Measurements from ENCODE around the gene TFF3. TPM values are rescaled to one million over a fixed set of nuclear protein-coding genes. Genes with fewer than 3 reads are reported as not detected.

Gene TFF3, protein sequence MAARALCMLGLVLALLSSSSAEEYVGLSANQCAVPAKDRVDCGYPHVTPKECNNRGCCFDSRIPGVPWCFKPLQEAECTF
- total RNA-seq, result 13.9 and 14.9 TPM in 2 replicates

DNA sequence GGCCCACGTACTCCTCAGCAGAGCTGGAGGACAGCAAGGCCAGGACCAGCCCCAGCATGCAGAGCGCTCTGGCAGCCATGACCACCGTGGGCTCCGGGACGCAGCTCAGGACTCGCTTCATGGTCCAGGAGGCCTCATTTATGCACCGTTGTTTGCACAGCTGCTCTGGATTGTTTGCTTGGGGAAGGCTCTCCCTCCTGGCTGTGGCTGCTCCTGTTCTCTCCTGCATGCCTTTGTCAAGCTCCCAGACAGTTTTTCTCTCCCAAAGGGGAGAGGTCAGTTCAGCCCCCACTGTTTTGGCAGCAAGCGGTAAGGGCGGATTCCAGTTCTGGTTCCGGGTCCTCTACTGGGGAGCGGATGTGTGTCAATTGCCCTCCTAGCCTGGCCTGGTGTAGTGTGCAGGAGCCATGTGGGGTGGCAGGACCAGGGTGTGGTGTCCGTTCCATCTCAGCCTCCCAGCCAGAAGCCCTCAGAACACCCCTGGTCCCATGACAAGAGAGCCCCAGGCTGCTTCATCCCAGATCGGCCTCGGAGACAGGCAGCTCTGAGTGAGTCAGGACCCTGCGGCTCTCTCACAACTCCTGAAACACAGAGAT lies at the start of gene TFF3:
TFF3 (minus strand) TSS at position 114 of the 596 bp plus-strand sequence; CDS start at position 79, 35 bp downstream.

DNA sequence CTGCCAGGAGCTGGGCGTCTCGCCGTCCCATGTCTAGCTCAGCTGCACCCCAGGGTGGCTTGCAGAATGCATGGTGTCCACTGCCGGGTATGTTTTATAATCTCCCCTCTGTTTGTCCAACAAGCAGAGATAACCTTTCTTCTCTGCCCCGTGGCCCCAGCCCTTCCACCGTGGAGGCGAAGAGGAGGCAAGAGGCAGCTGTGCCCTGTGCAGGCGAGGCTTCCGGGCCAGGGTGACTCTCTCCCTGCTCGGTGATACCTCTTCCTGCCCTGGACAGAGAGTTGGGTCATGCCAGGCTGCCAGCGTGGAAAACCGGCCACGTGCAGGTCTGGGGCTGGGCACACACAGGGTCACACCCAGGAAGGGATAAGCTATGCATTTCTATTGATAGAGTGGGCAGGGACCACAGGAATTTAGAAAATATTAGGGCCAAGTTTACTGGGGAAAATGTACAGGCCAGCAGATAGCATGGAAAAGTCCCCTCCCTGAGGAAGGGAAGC lies 35.8 kb upstream of the TFF3 start, which contains the start of gene TFF2:
TFF2 (minus strand) TSS at position 68 of the 500 bp plus-strand sequence; CDS start at position 31, 37 bp downstream.

Other genes starting within 250 kb of the TFF3 start
- gene UMODL1, start 244.1 kb downstream of the TFF3 start, total RNA-seq, result not detected in 2 replicates
- 13.3 and 17.9 TPM in 2 replicates for gene ABCG1, start 96.3 kb downstream of the TFF3 start, total RNA-seq
- gene TFF2, start 35.6 kb upstream of the TFF3 start, total RNA-seq, result not detected in 2 replicates
- gene TFF1, start 51.1 kb upstream of the TFF3 start, total RNA-seq, result not detected in 2 replicates
- not detected in 2 replicates for gene TMPRSS3, start 80.6 kb upstream of the TFF3 start, total RNA-seq
- not detected in 2 replicates for gene UBASH3A, start 88.5 kb upstream of the TFF3 start, total RNA-seq
- gene RSPH1, start 180.8 kb upstream of the TFF3 start, total RNA-seq, result not detected in 2 replicates
- 8.8 and 11.8 TPM in 2 replicates for gene SLC37A1, start 198.4 kb upstream of the TFF3 start, total RNA-seq

Measured in mammary microvascular endothelial cell (primary cell).